DMS153 (cell line): Measurements from ENCODE around the gene SERPINA5.

Experiments
- DNase-seq: peaks from one replicate; lab custom pipeline; 2025; lab: John Stamatoyannopoulos, UW

Gene SERPINA5

GRCh38 chr14:94581127-94581999 lies at the start of gene SERPINA5:
SERPINA5 (plus strand) TSS chr14:94581426; CDS start chr14:94587363, 5,937 bp downstream.
- DNase-seq, result no peak

- DNase-seq, result no peak
Measured at GRCh38 chr14:94532447-94532846, 48.8 kb upstream of the SERPINA5 start.

GRCh38 chr14:94535506-94535905 lies 45.7 kb upstream of the SERPINA5 start:
- no peak for DNase-seq

- DNase-seq, result no peak
Measured at GRCh38 chr14:94536836-94537235, 44.4 kb upstream of the SERPINA5 start.

- no peak for DNase-seq
Measured at GRCh38 chr14:94538070-94538740, 43.0 kb upstream of the SERPINA5 start.

- DNase-seq, result no peak
Measured at GRCh38 chr14:94539181-94539580, 42.0 kb upstream of the SERPINA5 start.

- DNase-seq, result no peak
Measured at GRCh38 chr14:94540031-94540794, 41.0 kb upstream of the SERPINA5 start.

- no peak for DNase-seq
Measured at GRCh38 chr14:94541234-94541975, 39.8 kb upstream of the SERPINA5 start.

GRCh38 chr14:94542111-94542810 lies 39.0 kb upstream of the SERPINA5 start:
- no peak for DNase-seq

- no peak for DNase-seq
Measured at GRCh38 chr14:94542811-94543440, 38.3 kb upstream of the SERPINA5 start.

- no peak for DNase-seq
Measured at GRCh38 chr14:94543449-94544124, 37.6 kb upstream of the SERPINA5 start.

- DNase-seq, result no peak
Measured at GRCh38 chr14:94544726-94545125, 36.5 kb upstream of the SERPINA5 start.

GRCh38 chr14:94545131-94545841 lies 35.9 kb upstream of the SERPINA5 start:
- no peak for DNase-seq

- DNase-seq, result no peak
Measured at GRCh38 chr14:94547151-94547680, 34.0 kb upstream of the SERPINA5 start.

GRCh38 chr14:94547726-94548125 lies 33.5 kb upstream of the SERPINA5 start:
- DNase-seq, result no peak

- no peak for DNase-seq
Measured at GRCh38 chr14:94548131-94548998, 32.9 kb upstream of the SERPINA5 start.

- DNase-seq, result no peak
Measured at GRCh38 chr14:94548999-94549985, 31.9 kb upstream of the SERPINA5 start.
